GM21447 (cell line): ENCODE results near the gene TRIM34.
"Not testable (repeated sequence)": the region's sequence is repeated elsewhere in the genome, so short reads cannot be mapped to it uniquely, and the experiment has no call there.

Experiments used
- ATAC-seq: cut with Tn5 transposase; IDR thresholded peaks from one replicate; pipeline ENCODE4 v1.9.1; 2021; ENCODE audit not compliant: unreplicated experiment

TRIM34 gene, protein sequence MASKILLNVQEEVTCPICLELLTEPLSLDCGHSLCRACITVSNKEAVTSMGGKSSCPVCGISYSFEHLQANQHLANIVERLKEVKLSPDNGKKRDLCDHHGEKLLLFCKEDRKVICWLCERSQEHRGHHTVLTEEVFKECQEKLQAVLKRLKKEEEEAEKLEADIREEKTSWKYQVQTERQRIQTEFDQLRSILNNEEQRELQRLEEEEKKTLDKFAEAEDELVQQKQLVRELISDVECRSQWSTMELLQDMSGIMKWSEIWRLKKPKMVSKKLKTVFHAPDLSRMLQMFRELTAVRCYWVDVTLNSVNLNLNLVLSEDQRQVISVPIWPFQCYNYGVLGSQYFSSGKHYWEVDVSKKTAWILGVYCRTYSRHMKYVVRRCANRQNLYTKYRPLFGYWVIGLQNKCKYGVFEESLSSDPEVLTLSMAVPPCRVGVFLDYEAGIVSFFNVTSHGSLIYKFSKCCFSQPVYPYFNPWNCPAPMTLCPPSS

DNA sequence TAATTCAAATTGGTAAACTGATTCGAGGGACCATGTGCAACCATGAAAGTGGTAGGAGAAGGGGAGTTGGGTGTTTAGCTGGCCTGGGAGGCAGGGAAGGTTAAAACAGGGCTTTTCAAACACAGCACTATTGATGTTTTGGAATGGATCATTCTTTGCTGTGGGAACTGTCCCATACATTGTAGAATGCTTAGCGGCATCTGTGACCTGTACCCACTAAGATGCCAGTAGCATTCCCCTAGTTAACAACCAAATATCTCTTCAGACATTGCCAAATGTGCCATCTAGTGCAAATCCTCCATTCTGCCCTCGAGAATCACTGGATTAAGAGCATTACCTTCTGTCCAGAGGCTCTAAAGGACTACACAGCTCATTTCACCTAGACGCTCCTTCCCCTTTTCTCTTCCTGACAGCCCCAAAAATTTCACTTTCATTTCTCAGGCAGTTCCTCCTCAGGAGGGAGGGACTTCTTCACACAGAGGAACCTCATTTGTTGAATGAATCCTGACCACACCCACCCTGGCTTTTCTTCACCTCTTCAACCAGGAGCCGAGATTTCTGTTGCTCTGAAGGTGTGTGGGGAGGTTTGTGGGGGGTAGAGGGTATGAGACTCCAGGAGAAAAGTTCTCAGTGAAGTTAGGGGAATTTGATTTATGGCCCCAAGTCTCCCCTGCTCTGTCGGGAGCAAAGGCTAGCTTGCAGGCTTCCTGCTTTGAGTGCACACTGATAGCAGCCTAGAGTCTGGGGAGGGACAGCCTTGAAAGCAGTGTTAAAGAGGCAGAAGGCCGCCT, at the start of gene TRIM34:
Gene TRIM34, plus strand, starts transcription at position 513 of the 791 bp plus-strand sequence. CDS start 7,331 bp downstream, outside the sequence.
- peak; percentile 97 for ATAC-seq

DNA sequence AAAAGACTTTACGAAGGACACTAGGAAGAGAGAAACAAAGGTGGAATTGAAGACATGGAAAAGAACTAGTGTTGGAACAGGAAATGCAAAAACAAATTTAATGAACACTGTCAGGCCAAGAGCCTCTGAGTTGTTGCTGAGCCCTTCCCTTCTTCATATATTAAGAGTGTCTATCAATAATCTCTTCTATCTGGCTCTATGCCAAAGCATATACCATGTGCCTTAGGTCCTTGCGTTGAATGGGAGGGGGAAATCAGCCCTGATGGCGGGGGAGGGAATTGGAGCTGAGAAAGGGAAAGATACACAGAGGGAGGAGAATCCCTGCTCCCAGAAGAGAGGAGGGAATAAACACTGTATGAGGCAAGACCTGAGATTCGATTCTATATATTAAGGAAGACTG, 49.6 kb upstream of the TRIM34 start:
- ATAC-seq = no peak

DNA sequence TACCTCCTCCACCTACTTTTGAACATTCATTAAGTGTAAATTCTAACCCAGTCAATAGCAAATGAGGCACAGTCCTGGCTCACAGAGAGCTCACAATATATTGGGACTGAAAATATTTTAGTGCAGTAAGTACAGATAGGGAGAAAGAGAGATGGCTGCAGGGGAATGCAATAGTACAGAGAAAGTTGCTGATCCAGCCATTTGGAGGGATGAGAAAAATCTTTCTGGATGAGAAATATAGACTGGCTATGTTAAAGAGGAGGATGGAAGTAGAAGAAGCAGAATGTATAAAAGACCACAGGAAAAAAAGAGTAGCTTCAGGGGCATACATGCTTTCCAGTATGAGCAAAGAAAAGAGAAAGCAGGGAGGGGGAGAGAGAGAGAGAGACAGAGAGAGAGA, 47.7 kb upstream of the TRIM34 start:
- no peak for ATAC-seq

DNA sequence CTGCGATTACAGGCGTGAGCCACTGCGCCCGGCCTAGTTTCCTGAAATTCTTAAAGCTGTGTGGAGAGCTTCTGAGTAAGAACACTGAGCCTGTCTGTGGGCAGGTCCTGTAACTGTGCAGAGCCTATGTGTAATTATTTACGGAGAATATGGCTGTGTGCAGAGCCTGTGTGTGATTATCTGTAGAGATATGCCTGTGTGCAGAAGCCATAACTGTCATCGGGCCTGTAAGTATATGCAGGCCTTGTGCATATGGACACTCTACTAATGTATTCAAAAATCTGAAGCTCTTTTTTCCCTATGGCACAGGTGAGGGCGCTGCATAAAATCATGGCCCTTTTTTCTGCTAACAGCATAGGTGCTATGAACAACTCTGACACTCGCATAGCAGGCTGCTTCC, 44.2 kb upstream of the TRIM34 start, which contains the start of gene OR52B6:
Gene OR52B6, plus strand, starts transcription at position 301 of the 400 bp plus-strand sequence. Its CDS starts 0 bp downstream, at position 301.
- ATAC-seq = no peak

- no peak for ATAC-seq
Observed at GRCh38 chr11:5581014-5581413, 43.8 kb upstream of the TRIM34 start.

DNA sequence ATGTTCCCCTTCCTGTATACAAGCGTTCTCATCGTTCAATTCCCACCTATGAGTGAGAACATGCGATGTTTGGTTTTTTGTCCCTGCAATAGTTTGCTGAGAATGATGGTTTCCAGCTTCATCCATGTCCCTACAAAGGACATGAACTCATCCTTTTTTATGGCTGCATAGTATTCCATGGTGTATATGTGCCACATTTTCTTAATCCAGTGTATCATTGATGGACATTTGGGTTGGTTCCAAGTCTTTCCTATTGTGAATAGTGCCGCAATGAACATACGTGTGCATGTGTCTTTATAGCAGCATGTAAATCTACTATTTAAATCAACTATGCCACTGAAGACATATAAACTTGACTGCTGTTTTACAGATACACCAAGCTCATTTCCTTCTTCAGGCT, 40.3 kb upstream of the TRIM34 start:
- not testable (repeated sequence) for ATAC-seq

- ATAC-seq = not testable (repeated sequence)
Observed at GRCh38 chr11:5589906-5590305, 34.9 kb upstream of the TRIM34 start.

DNA sequence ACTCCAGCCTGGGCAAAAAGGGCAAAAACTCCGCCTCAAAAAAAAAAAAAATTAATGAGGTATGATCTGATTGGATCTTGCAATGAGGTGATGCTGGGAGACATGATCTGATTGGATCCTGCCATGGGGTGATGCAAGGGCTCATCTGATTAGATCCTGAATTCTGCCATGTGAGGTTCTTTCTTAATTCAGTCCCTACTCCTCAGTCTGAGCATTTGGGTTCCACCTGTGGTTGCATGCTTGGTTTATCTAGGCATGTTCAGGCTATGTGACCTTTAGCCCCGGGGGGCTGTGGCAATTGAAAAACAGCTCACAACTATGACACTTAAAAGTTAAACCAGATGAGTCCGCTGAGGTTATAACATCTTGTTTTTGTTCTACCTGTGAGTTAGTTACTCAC, 33.2 kb upstream of the TRIM34 start:
- ATAC-seq = no peak

- ATAC-seq = no peak
Observed at GRCh38 chr11:5592615-5593014, 32.2 kb upstream of the TRIM34 start.

- ATAC-seq = no peak
Observed at GRCh38 chr11:5593146-5593545, 31.7 kb upstream of the TRIM34 start.

DNA sequence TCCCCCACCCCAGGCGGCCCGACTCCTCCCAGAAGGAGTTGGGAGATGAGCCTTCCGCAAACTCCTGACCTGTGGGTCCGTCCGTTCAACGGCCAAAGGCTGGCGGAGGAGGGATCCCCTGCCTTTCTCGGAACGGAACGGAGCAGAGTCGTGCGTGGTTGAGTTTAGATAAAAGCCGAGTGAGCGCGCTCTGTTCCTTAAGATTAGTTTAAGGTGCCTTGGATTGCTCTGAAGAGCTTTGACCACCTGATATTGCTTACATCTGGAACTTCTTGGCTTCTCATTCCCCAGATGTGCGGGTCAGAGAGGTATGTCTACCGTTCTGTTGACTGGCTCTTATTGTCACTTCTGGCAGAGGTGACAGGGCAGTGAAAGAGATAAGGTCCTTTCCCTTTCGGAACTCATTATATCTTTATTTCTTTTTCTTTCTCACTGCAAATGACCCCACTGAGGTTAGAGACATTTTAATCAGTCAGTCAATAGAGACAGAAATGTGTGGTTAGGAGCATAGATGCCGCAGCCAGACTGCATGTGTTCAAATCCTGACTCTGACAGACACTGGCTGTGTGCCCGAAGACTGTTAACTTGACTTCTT, 28.1 kb upstream of the TRIM34 start, which contains the start of gene TRIM6:
Gene TRIM6, plus strand, starts transcription at position 31 of the 595 bp plus-strand sequence. Its CDS starts 261 bp downstream, at position 292.
- no peak for ATAC-seq

DNA sequence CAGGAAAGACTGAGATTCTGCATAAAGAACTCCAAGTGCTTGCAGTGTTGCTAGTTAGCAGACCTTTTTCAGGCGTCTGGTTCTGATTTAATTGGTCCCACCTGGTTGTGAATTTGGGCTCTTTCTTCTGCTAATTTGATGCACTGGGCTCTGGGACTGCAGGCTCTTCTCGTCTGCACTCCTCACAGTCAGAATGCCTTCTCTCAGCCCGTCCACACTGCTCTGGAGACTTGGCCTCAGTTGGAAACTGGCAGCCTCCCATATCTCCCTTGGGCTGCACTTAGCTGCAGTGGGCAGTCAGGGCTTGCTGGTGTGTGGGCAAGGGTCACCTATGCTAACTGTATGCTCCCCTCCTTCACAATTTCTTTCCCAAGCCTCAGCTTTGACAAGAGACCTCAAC, 26.8 kb upstream of the TRIM34 start:
- no peak for ATAC-seq

DNA sequence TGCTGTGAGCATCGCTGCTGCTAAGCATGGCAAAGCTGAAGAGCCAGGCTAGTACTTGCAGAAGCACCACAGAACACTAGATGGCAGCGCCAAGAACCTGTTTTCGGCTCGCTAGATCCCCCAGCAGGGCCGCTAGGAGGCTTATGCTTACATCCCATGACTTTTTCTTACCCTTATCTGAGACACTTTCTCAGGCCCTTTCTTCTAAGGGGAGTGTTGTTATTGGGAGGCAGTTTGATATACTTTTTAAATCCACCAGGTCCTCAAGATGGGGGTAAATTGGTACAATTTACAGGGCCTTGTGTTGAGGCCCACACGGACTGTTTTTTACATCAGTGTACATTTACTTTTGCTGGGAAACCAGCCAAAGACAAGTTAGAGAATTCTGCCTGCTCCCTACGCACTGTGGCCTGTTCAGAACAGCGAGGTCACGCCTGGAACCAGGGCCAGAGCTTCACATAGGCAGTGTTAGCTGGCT, 24.4 kb upstream of the TRIM34 start:
- peak; percentile 81 for ATAC-seq

- not testable (repeated sequence) for ATAC-seq
Observed at GRCh38 chr11:5602791-5603190, 22.0 kb upstream of the TRIM34 start.

- ATAC-seq = no peak
Observed at GRCh38 chr11:5603326-5603725, 21.5 kb upstream of the TRIM34 start.

GRCh38 chr11:5604896-5605295, 19.9 kb upstream of the TRIM34 start:
- ATAC-seq = no peak

DNA sequence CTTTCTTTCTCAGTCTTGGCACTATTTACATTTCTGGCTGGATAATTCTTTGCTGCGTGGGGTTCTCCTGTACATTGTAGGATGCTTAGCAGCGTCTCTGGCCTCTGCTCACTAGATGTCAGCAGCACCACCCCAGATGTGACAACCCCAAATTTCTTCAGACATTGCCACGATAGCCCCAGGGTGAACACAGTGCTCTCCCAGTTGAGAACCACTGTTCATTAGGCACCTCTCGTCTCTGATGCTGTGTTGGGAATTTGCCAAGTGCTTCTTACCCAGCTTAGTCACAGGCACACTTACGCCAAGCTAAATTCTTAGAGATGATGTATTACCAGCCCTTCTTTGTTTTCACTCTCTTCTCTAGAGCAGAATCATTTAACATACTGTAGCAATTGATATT, 19.0 kb upstream of the TRIM34 start:
- ATAC-seq = no peak

DNA sequence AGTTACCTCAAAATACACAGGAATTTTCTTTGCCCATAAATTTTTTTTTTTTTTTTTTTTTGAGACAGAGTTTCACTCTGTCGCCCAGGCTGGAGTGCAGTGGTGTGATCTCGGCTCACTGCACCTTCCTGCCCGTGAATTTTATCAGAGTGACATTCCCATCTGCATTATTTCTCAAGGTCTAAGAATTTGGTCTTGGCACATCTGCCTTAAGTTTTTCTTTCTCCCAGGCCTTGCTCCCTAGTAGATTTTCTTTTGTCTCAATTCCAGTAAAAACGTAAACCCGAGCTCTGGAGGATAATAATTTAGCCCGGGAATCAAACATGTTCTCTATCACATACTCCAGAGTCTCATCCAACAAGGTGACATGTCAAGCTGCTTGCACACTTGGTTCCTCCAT, 16.0 kb upstream of the TRIM34 start:
- no peak for ATAC-seq

GRCh38 chr11:5610446-5610845, 14.4 kb upstream of the TRIM34 start:
- no peak for ATAC-seq

DNA sequence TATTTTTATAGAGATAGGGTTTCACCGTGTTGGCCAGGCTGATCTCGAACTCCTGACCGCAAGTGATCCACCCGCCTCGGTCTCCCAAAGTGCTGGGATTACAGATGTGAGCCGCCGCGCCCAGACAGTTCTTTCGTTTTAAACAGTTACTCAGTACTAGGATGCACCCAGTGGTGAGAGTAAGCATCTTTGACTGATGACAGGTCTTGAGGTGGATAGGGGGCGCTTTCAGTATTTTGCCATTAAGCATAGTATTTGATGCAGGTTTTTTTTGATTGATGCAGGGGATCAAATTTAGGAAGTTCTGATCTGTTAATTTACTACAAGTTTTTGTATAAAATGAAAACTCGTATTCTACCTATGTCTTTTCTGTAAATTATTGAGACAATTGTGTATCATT, 13.2 kb upstream of the TRIM34 start:
- no peak for ATAC-seq

DNA sequence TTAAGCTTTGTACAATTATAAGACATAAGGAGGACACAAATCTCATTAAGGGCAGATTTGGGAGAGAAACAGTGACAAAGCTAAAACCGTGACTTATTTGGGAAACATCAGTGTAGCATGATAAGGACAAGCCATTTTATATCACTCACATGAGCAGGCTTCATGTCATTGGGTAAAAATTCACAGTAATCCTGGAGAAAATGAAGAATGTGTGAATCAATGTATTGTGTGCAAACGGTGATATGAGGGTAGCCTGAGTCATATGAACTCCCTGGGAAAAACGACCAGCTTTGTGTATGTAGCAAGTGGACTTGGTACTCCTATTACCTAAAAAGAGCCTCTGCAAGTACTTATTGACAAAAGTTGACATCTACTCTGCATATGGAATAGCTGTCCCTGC, 6.0 kb upstream of the TRIM34 start:
- ATAC-seq = no peak
